IMR-90 (cell line): ENCODE data around the gene ABCB6. TPM values are rescaled to one million over a fixed set of nuclear protein-coding genes. Genes with fewer than 3 reads are reported as not detected.

Experiments used
- ATAC-seq: fragments of 200-7000 bp; cut with Tn5 transposase; 2 replicates; pipeline ENCODE4 v1.9.1; 2020; ENCODE audit warnings: low read depth, mild to moderate bottlenecking, moderate library complexity
- BruUV-seq: library from RNA; stranded (reverse); fragments of 400-500 nt; replicated peaks from 2 replicates; lab custom pipeline; 2021; lab: Mats Ljungman, UMichigan
- CTCF ChIA-PET: fragments of 300-600 bp; formaldehyde crosslinking; extraction: SDS; loops from one replicate; lab custom pipeline; 2021; ENCODE audit warnings: antibody characterized with exemption; lab: Yijun Ruan, JAX
- POLR2A ChIA-PET: fragments of 300-600 bp; sonication (Branson Sonifier 250); formaldehyde crosslinking; loops from one replicate; lab custom pipeline; 2022; ENCODE audit warnings: antibody characterized with exemption; ENCODE audit not compliant: unreplicated experiment; lab: Charles Lee
- DNase-seq: peaks from one replicate; pipeline ENCODE4 v3.0.0; 2013
- H2AFZ ChIP-seq: replicated peaks from 2 replicates; pipeline ENCODE3; 2013; ENCODE audit warnings: low read length, mild to moderate bottlenecking; ENCODE audit not compliant: poor library complexity
- H2AK5ac ChIP-seq: 2 replicates; pipeline ENCODE4 v1.6.1; 2013; ENCODE audit warnings: low read depth, low read length, inconsistent platforms
- H2AK9ac ChIP-seq: replicated peaks from 2 replicates; pipeline ENCODE3; 2013; ENCODE audit warnings: mild to moderate bottlenecking, low read depth, low read length, moderate library complexity; ENCODE audit not compliant: poor library complexity
- H2BK120ac ChIP-seq: 2 replicates; pipeline ENCODE4 v1.6.1; 2013; ENCODE audit warnings: low read depth, low read length, inconsistent platforms
- H2BK15ac ChIP-seq: 3 replicates; pipeline ENCODE4 v1.6.1; 2013; ENCODE audit warnings: low read depth, low read length, inconsistent platforms
- H2BK20ac ChIP-seq: 2 replicates; pipeline ENCODE4 v1.6.1; 2013; ENCODE audit warnings: low read depth, mild to moderate bottlenecking, inconsistent platforms, low read length, moderate library complexity
- H2BK5ac ChIP-seq: 2 replicates; pipeline ENCODE4 v1.6.1; 2013; ENCODE audit warnings: mild to moderate bottlenecking, low read depth, low read length, inconsistent platforms; ENCODE audit not compliant: poor library complexity, severe bottlenecking
- H3K14ac ChIP-seq: replicated peaks from 2 replicates; pipeline ENCODE4 v1.6.1; 2013; ENCODE audit warnings: low read depth, low read length, inconsistent platforms
- H3K18ac ChIP-seq: 2 replicates; pipeline ENCODE4 v1.6.1; 2013; ENCODE audit warnings: low read depth, low read length, control low read depth
- H3K23ac ChIP-seq: 2 replicates; pipeline ENCODE4 v1.6.1; 2013; ENCODE audit warnings: low read depth, low read length, inconsistent platforms
- H3K27ac ChIP-seq: 2 replicates; pipeline ENCODE4 v1.5.1; 2013; ENCODE audit warnings: mild to moderate bottlenecking, control low read depth, low read length; ENCODE audit not compliant: insufficient read depth
- H3K27me3 ChIP-seq: 2 replicates; pipeline ENCODE4 v1.6.1; 2013; ENCODE audit warnings: low read length; ENCODE audit not compliant: control insufficient read depth, insufficient read depth
- H3K36me3 ChIP-seq: 2 replicates; pipeline ENCODE4 v1.6.1; 2013; ENCODE audit warnings: low read length, mixed read lengths; ENCODE audit not compliant: control insufficient read depth, insufficient read depth
- H3K4ac ChIP-seq: 2 replicates; pipeline ENCODE4 v1.6.1; 2013; ENCODE audit warnings: low read depth, low read length, inconsistent platforms
- H3K4me1 ChIP-seq: 2 replicates; pipeline ENCODE4 v1.6.1; 2013; ENCODE audit warnings: low read length, mixed read lengths; ENCODE audit not compliant: control insufficient read depth, insufficient read depth
- H3K4me2 ChIP-seq: 2 replicates; pipeline ENCODE4 v1.6.1; 2013; ENCODE audit warnings: low read depth, mild to moderate bottlenecking, control low read depth, low read length, moderate library complexity
- H3K4me3 ChIP-seq: 2 replicates; pipeline ENCODE4 v1.5.1; 2013; ENCODE audit warnings: low read depth, mild to moderate bottlenecking, control low read depth, low read length, moderate library complexity; ENCODE audit not compliant: insufficient read depth
- H3K56ac ChIP-seq: 2 replicates; pipeline ENCODE4 v1.6.1; 2013; ENCODE audit warnings: low read length, inconsistent platforms; ENCODE audit not compliant: insufficient read depth; ENCODE audit errors: extremely low read depth
- H3K79me1 ChIP-seq, 2 experiments: 2 replicates each; pipeline ENCODE4 v1.6.1; 2013; ENCODE audit warnings: low read length in 2 of 2, inconsistent platforms in 1 of 2, low read depth in 1 of 2
- H3K9ac ChIP-seq: 2 replicates; pipeline ENCODE4 v1.6.1; 2013; ENCODE audit warnings: low read depth, low read length, control low read depth
- H3K9me1 ChIP-seq: 2 replicates; pipeline ENCODE4 v1.6.1; 2013; ENCODE audit warnings: low read length, inconsistent platforms; ENCODE audit not compliant: insufficient read depth
- H3K9me3 ChIP-seq: 2 replicates; pipeline ENCODE4 v1.6.1; 2013; ENCODE audit warnings: low read length; ENCODE audit not compliant: control insufficient read depth, insufficient read depth
- H4K20me1 ChIP-seq: 2 replicates; pipeline ENCODE4 v1.6.1; 2013; ENCODE audit warnings: low read length, inconsistent platforms; ENCODE audit not compliant: insufficient read depth
- H4K5ac ChIP-seq: 2 replicates; pipeline ENCODE4 v1.6.1; 2013; ENCODE audit warnings: mild to moderate bottlenecking, low read depth, low read length, control low read depth
- H4K8ac ChIP-seq, 2 experiments: 2 replicates each; pipeline ENCODE4 v1.6.1; 2013; ENCODE audit warnings: low read depth in 2 of 2, low read length in 2 of 2, control low read depth in 1 of 2, inconsistent platforms in 1 of 2
- H4K91ac ChIP-seq: 2 replicates; pipeline ENCODE4 v1.6.1; 2013; ENCODE audit warnings: low read depth, low read length, inconsistent platforms; ENCODE audit not compliant: insufficient read depth
- BHLHE40 ChIP-seq: fragments of 150-350 bp; IDR thresholded peaks from 2 replicates; pipeline ENCODE4 v1.6.1; 2016; ENCODE audit warnings: mild to moderate bottlenecking, low read depth, low read length
- MXI1 ChIP-seq: IDR thresholded peaks from 2 replicates; pipeline ENCODE4 v1.6.1; 2012; ENCODE audit warnings: low read depth, mild to moderate bottlenecking, low read length, moderate library complexity, borderline replicate concordance
- POLR2A ChIP-seq: IDR thresholded peaks from 2 replicates; pipeline ENCODE4 v1.6.1; 2012; ENCODE audit warnings: mild to moderate bottlenecking, low read depth, low read length
- WGBS, 2 experiments: methylation state at CpG; one replicate each; pipeline versions ENCODE4 v1.1.5 to v1.1.7; 2013; ENCODE audit warnings: missing lambda C conversion rate in 2 of 2; ENCODE audit not compliant: insufficient read length in 1 of 2; ENCODE audit errors: extremely low coverage in 2 of 2; 5-methylcytosine and 5-hydroxymethylcytosine counted together
- dilution Hi-C: fragments of 300-500 bp; cut with HindIII; formaldehyde crosslinking; loops from one replicate; pipeline ENCODE4 v1.14.3; 2018; ENCODE audit warnings: low sequenced_read_pairs; ENCODE audit not compliant: unreplicated experiment
- in situ Hi-C: fragments of 300-500 bp; cut with MboI; formaldehyde crosslinking; loops from 3 replicates; pipeline ENCODE4 v1.14.3; 2019; ENCODE audit warnings: low sequenced_read_pairs, inconsistent platforms, mixed read lengths
- intact Hi-C: fragments of 100-400 bp; cut with micrococcal nuclease; formaldehyde crosslinking; loops from 2 replicates; pipeline ENCODE4 v1.10.0; 2022
- polyA plus RNA-seq, 3 experiments: library from polyadenylated mRNA; depleted of rRNA; stranded (reverse); fragments of >200 nt; gene quantifications; 2 replicates each; pipeline ENCODE4 v1.2.3, GENCODE V29; 2012; ENCODE audit warnings: low replicate concordance in 1 of 3
- total RNA-seq: library from RNA; depleted of rRNA; stranded (reverse); fragments of >200 nt; gene quantifications from 2 replicates; pipeline ENCODE4 v1.2.3, GENCODE V29; 2012

ABCB6 gene
- total and polyA plus RNA-seq, 2 of the 4 experiments (the other 2 are of a cell fraction): 12.5 to 24.7 TPM

DNA sequence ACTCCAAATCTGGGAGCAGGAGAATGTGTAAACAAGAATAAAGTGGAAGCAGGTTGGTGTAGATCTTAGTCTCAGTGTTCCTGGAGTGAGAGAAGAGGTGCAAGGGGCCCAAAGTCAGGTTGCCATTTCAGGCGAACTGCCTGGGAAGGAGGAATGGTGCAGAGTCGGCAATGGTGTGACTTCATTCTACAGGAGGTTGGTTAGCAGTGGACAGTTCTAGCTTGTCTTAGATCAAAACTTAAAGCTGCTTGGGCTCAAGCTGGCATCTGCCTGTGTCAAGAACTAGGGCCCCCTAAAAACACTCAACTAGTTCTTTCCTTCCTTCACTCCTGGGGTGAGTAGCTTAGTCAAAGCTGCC lies 30.1 kb upstream of the ABCB6 start:
- H3K18ac ChIP-seq: peak overlapping the region; percentile 3; the same call in 1 of the 2 replicates
- peaks cover 23 to 48% of the 10 kb centered on the region in 2 experiments for H3K79me1 ChIP-seq
- H3K4me2 ChIP-seq: peak overlapping the region; percentile 1; the same call in 1 of the 2 replicates
- intact Hi-C loops: no loop called here
- ChIA-PET CTCF (interaction anchor here (0.8 to 2.3 kb wide), 2 partner anchors 31 to 46 kb away, joined by 8 to 10 read pairs; no protein-coding TSS in a partner anchor), POLR2A (interaction anchor here (1.0 kb wide), 1 partner anchor 20 kb away, joined by 18 read pairs; the partner anchor contains the start of genes ANKZF1 and ATG9A)
- H2BK20ac ChIP-seq: peak overlapping the region; percentile 54
- no peak overlapping the region for H3K4me3 ChIP-seq
- peak overlapping the region; percentile 45; the same call in 1 of the 2 replicates for H3K56ac ChIP-seq
- BruUV-seq: no TSS peak
- peak overlapping the region; percentile 44; the same call in 1 of the 2 replicates for H3K23ac ChIP-seq
- peak overlapping the region; percentile 90 for H2BK5ac ChIP-seq
- peak overlapping the region; percentile 99 for H2AK9ac ChIP-seq
- no peak overlapping the region for H2AFZ ChIP-seq
- peaks cover 21% of the 10 kb centered on the region; the same call in 1 of the 2 replicates for H3K36me3 ChIP-seq
- peak overlapping the region; percentile 70 for H2BK120ac ChIP-seq
- peak overlapping the region; percentile 78 for H2AK5ac ChIP-seq
- H3K4ac ChIP-seq: peak overlapping the region; percentile 87
- dilution Hi-C loops: no loop called here
- peak overlapping the region; percentile 72 for H3K27ac ChIP-seq
- peak overlapping the region; percentile 32; the same call in 1 of the 2 replicates for H3K14ac ChIP-seq
- ATAC-seq (no peak), DNase-seq (no peak)
- in situ Hi-C loops: no loop called here
- WGBS, 2 experiments: no CpG with 5 or more reads among the region's 2 CpGs
- H3K9me1 ChIP-seq: peaks cover 49% of the 10 kb centered on the region
- H3K9ac ChIP-seq: peak overlapping the region; percentile 7; the same call in 1 of the 2 replicates
- peak overlapping the region; percentile 36 for H4K5ac ChIP-seq
- H4K8ac ChIP-seq: peak overlapping the region in 1 of 2 experiments; percentile 82; a peak in 3 of 4 replicates
- no peaks in the 10 kb centered on the region for H3K27me3 ChIP-seq
- H4K91ac ChIP-seq: peak overlapping the region; percentile 82; the same call in 1 of the 2 replicates
- H3K4me1 ChIP-seq: peaks cover 44% of the 10 kb centered on the region
- peak overlapping the region; percentile 50; the same call in 2 of the 3 replicates for H2BK15ac ChIP-seq
- TF ChIP-seq POLR2A (0 out of 2 replicates have a peak, but pooled peaks have one; percentile 10), MXI1 (no peak), BHLHE40 (no peak)
- H3K9me3 ChIP-seq: no peaks in the 10 kb centered on the region
- H4K20me1 ChIP-seq: 0 out of 2 replicates have a peak, but pooled peaks cover 8% of the 10 kb centered on the region
